Measurements from ENCODE around the gene SSH2.
A peak's percentile ranks its signal among the peaks of the same experiment; 100 is the strongest.

The SSH2 gene

DNA sequence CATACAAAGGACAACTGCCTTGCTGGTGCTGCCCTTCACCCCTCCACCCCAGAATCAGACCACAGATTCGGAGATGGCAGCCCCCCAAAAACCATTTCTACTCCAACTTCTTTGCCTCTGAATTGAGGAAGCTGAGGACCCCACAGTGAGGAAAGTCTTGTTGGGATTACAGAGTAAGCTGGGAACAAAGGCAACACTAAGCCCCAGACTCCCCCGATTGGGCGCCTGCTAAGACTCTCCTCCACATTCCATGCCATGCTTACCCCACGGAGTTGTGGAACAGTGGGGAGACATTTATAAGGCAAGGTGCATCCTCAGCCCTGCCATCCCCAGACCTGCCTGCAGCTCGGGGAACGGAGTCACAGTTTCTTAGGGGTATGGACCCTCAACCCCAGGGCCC lies 342.4 kb downstream of the SSH2 start:
- H3K4me3 ChIP-seq (replicated peaks; ENCODE audit: low read depth, low read length) = peak overlapping the region; percentile 75
- DNase-seq (ENCODE audit: low read depth) = no peak
- TF ChIP-seq, protein P1, sequence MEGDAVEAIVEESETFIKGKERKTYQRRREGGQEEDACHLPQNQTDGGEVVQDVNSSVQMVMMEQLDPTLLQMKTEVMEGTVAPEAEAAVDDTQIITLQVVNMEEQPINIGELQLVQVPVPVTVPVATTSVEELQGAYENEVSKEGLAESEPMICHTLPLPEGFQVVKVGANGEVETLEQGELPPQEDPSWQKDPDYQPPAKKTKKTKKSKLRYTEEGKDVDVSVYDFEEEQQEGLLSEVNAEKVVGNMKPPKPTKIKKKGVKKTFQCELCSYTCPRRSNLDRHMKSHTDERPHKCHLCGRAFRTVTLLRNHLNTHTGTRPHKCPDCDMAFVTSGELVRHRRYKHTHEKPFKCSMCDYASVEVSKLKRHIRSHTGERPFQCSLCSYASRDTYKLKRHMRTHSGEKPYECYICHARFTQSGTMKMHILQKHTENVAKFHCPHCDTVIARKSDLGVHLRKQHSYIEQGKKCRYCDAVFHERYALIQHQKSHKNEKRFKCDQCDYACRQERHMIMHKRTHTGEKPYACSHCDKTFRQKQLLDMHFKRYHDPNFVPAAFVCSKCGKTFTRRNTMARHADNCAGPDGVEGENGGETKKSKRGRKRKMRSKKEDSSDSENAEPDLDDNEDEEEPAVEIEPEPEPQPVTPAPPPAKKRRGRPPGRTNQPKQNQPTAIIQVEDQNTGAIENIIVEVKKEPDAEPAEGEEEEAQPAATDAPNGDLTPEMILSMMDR (IDR thresholded peaks at IDR 0.05; ENCODE audit: low read length, missing control alignments) = no peak

DNA sequence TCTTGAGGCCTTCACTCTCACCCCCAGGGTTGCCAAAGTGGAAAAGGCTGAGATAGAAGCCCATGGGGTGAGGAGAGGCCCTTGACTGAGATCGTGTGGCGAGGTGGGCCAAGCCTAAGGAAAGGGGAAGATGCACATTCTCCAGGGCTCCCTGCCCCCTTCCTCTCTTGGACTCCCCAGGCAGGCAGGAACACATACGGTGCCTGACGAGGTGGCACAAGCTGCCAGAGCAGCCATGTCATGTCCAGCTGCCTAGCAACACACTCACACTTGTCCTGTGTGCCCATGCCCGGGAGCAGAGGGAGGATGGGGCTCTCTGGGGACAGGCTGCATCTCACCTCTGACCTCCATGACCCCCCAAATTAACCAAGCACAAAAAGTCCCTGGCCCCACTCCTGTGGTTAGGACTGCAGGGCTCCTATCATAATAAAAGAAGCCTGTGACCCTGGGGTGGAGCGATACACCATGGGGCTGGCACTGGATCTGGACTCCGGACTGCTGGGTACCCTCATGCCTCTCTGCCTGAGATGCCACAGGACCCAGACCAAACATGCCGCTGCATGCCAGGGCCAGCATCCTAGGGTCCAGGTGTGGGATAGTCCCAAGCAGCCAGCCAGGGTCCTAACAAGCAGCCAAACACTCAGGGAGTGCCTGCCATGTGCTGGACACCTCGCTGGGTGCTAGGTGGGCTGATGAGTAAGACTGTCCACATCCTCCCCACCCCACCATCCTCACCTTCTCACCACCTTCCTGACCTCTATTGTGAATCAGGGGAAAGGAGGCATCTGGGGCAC lies 343.2 kb downstream of the SSH2 start:
- DNase-seq (ENCODE audit: low read depth) = no peak
- TF ChIP-seq, protein P1 (IDR thresholded peaks at IDR 0.05; ENCODE audit: low read length, missing control alignments) = no peak
- no peak overlapping the region for H3K4me3 ChIP-seq (replicated peaks; ENCODE audit: low read depth, low read length)

DNA sequence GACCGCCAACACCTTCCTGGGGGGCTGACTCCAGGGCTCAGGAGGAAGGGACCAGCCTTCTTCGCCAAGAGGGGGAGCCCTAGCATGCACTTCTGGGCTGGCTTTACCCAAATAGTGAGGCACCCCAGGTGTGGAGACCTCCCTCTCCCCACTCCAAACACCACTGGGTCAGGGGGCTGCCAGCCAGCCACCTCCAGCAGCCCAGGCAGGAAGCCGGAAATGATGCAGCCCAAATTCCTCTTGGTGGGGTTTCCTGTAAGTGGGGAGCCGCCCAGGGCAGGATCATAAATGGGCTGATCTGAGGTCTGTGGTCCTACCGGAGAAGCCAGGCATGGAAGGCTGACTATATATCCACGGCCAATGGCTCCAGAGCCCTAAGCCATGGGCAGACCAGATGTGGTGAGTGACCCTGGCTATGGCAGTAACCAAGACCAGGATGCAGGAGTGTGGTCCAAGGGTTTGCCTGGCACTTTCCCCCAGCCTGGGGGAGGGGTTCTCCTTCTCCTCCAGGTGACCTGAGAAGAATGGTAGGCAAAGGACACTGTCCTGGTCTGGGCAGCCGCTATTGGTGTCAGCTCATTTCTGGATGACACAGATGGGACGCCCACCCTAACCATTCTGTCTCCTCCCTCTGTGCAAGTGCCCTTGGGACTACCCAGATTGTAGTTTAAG lies 344.8 kb downstream of the SSH2 start:
- TF ChIP-seq, protein P1 (IDR thresholded peaks at IDR 0.05; ENCODE audit: low read length, missing control alignments) = peak; percentile 35
- DNase-seq (ENCODE audit: low read depth) = peak; percentile 36
- no peak overlapping the region for H3K4me3 ChIP-seq (replicated peaks; ENCODE audit: low read depth, low read length)

DNA sequence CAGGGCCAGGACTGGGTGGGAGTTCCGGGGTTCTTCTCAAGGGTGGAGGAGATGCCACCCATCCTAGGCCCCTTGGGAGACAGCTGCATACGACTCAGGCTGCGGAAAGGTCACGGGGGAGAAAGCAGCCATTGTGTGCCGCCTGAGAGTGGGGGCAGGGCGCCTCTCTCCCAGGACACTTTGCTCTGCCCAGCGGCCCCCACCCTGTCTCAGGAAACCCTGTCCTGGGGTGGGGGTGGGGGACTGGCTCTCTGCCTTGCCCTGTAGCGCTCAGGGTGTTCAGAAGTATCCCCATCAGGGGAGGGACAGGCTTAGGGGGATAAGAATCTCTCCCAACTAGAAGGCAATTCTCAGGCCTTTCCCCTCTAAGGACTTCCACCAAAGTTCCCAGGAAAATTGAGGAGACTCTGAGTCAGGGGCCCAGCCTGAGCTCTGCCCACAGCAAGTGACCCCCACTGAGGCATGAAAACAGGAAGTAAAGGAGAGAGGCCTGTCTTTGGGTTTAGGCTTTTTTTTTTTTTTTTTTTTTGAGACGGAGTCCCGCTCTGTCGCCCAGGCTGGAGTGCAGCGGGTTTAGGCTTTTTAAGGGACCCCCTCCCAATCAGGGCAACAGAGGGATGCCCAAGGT lies 345.5 kb downstream of the SSH2 start:
- no peak overlapping the region for H3K4me3 ChIP-seq (replicated peaks; ENCODE audit: low read depth, low read length)
- TF ChIP-seq, protein P1 (IDR thresholded peaks at IDR 0.05; ENCODE audit: low read length, missing control alignments) = no peak
- DNase-seq (ENCODE audit: low read depth) = no peak

DNA sequence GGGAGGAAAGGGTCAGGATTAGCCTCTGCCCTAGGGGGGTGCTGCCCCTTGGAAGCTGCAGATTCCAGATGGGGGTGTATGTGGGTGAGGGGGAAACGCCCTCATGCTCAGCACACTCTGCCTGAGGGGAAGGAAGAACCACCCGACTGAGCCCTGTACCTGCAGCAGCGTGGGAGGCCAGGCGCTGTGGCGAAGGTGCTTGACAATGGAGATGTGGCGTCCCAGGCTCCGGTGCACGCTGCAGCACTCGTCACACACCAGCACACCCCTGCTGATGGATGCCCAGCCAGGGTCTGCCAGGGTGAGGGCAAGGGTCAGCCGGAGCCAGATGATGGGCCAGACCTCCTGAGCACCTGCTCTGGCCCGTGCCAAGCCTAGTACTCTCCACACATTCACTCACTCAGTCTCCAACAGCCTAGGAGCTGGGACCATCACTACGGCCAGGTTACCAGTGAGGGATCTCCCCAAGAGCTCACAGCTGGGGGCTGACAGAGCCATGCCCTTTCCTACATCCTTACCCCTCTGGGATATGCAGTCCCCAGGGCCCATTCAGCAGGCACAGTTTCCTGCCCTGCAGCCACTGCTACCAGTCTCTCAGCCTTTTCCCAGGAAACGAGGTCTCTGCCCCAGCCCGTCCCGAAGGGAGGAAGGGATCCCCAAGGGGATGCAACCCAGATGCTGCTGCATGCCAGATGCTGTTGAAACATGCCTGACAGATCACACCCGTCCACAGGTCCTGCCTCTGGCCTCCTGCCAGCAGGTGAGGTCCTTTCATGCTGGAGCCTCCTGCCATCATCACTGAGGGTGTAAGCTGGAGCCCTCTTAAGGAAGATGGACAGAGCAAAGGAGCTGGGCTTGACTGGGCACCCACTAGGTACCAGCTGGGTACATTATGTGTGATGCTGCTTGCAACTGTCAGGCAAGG lies 346.4 kb downstream of the SSH2 start:
- DNase-seq (ENCODE audit: low read depth) = no peak
- TF ChIP-seq, protein P1 (IDR thresholded peaks at IDR 0.05; ENCODE audit: low read length, missing control alignments) = no peak
- H3K4me3 ChIP-seq (replicated peaks; ENCODE audit: low read depth, low read length) = no peak overlapping the region

DNA sequence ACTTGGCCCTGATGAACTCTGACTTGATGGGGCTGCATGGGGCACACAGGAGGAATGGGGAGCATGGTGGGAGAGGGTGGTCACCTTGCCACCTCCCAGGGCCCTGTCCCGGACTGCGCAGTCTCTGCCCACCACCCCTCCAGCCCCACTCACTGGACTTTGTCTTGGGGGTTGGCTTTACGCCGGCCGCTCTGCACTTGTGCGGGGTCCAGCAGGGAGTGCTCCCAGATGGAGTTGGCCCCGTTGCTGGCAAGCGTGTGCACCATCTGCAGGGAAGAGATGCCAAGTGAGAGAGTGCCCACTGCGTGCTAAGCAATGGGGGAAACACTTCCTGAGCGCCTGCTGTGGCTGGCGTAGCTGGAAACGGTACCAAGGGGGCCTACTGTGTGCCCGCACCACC lies 347.3 kb downstream of the SSH2 start:
- no peak overlapping the region for H3K4me3 ChIP-seq (replicated peaks; ENCODE audit: low read depth, low read length)
- TF ChIP-seq, protein P1 (IDR thresholded peaks at IDR 0.05; ENCODE audit: low read length, missing control alignments) = no peak
- no peak for DNase-seq (ENCODE audit: low read depth)

All from fibroblast of pulmonary artery (primary cell).